Activated naive CD4-positive, alpha-beta T cell treated with anti-CD3 and anti-CD28 coated beads for 36 hours (primary cell): ENCODE measurements around the gene TNF. TPM values are rescaled to one million over a fixed set of nuclear protein-coding genes. Genes with fewer than 3 reads are reported as not detected.

ENCODE experiments used
- CTCF ChIA-PET: fragments of 350-600 bp; sonication (Branson Sonifier 250); formaldehyde crosslinking; loops from one replicate; lab custom pipeline; 2021; ENCODE audit warnings: antibody characterized with exemption; lab: Charles Lee
- DNase-seq: peaks from one replicate; pipeline ENCODE4 v3.0.0-alpha.2; 2020
- H3K27ac Mint-ChIP-seq: one replicate; pipeline ENCODE4 v1.8.0; 2021; ENCODE audit warnings: mild to moderate bottlenecking, mixed read lengths
- H3K27me3 Mint-ChIP-seq: one replicate; pipeline ENCODE4 v1.8.0; 2021; ENCODE audit warnings: low read depth, mixed read lengths
- H3K36me3 Mint-ChIP-seq: one replicate; pipeline ENCODE4 v1.8.0; 2021; ENCODE audit warnings: low read depth, mixed read lengths
- H3K4me1 Mint-ChIP-seq: one replicate; pipeline ENCODE4 v1.8.0; 2021; ENCODE audit warnings: low read depth, mixed read lengths
- H3K4me3 Mint-ChIP-seq: one replicate; pipeline ENCODE4 v1.8.0; 2021; ENCODE audit warnings: mild to moderate bottlenecking, moderate library complexity, mixed read lengths
- H3K9me3 Mint-ChIP-seq: one replicate; pipeline ENCODE4 v1.8.0; 2021; ENCODE audit warnings: mixed read lengths
- intact Hi-C: fragments of 100-400 bp; cut with micrococcal nuclease; formaldehyde crosslinking; loops from one replicate; pipeline ENCODE4 v1.15.1; 2023
- total RNA-seq, 2 experiments: library from RNA; stranded (reverse); gene quantifications; one replicate each; pipeline ENCODE4 v1.2.3, GENCODE V29; 2021

The TNF gene
- total RNA-seq, 2 experiments from 2014 or later = 31.6 to 33.2 TPM

- peaks cover 36% of the 10 kb centered on the region for H3K4me1 Mint-ChIP-seq
- peak overlapping the region; percentile 83 for H3K4me3 Mint-ChIP-seq
- H3K27me3 Mint-ChIP-seq = no peaks in the 10 kb centered on the region
- peaks cover 65% of the 10 kb centered on the region for H3K36me3 Mint-ChIP-seq
- intact Hi-C loops = no loop called here
- H3K27ac Mint-ChIP-seq = peak overlapping the region; percentile 97
- DNase-seq = no peak
- CTCF ChIA-PET = interaction anchor here (0.5 to 1.1 kb wide), 6 partner anchors 12 to 219 kb away, joined by 3 to 5 read pairs (median 4); partner anchors contain the start of gene ATP6V1G2
- no peaks in the 10 kb centered on the region for H3K9me3 Mint-ChIP-seq
These were observed 47.3 kb downstream of the TNF start for GRCh38 chr6:31622684-31623091.

GRCh38 chr6:31624070-31624469 lies 48.7 kb downstream of the TNF start:
- intact Hi-C loops = no loop called here
- no peak overlapping the region for H3K4me3 Mint-ChIP-seq
- CTCF ChIA-PET = no interaction called here
- DNase-seq = no peak
- peak overlapping the region; percentile 4 for H3K27ac Mint-ChIP-seq
- no peaks in the 10 kb centered on the region for H3K9me3 Mint-ChIP-seq
- H3K4me1 Mint-ChIP-seq = peaks cover 29% of the 10 kb centered on the region
- H3K36me3 Mint-ChIP-seq = peaks cover 72% of the 10 kb centered on the region
- H3K27me3 Mint-ChIP-seq = no peaks in the 10 kb centered on the region

GRCh38 chr6:31626952-31627351 lies 51.6 kb downstream of the TNF start:
- H3K27me3 Mint-ChIP-seq = no peaks in the 10 kb centered on the region
- intact Hi-C loops = no loop called here
- CTCF ChIA-PET = no interaction called here
- no peaks in the 10 kb centered on the region for H3K9me3 Mint-ChIP-seq
- no peak for DNase-seq
- H3K4me3 Mint-ChIP-seq = no peak overlapping the region
- H3K36me3 Mint-ChIP-seq = peaks cover 83% of the 10 kb centered on the region
- H3K27ac Mint-ChIP-seq = no peak overlapping the region
- peaks cover 20% of the 10 kb centered on the region for H3K4me1 Mint-ChIP-seq

- CTCF ChIA-PET = no interaction called here
- H3K27ac Mint-ChIP-seq = peak overlapping the region; percentile 14
- H3K4me1 Mint-ChIP-seq = peaks cover 11% of the 10 kb centered on the region
These were observed 52.4 kb downstream of the TNF start for GRCh38 chr6:31627690-31628287.

More at GRCh38 chr6:31627690-31628287, 52.4 kb downstream of the TNF start:
- no peaks in the 10 kb centered on the region for H3K27me3 Mint-ChIP-seq
- H3K9me3 Mint-ChIP-seq = no peaks in the 10 kb centered on the region
- intact Hi-C loops = no loop called here
- H3K36me3 Mint-ChIP-seq = peaks cover 80% of the 10 kb centered on the region
- DNase-seq = no peak
- no peak overlapping the region for H3K4me3 Mint-ChIP-seq

Other genes with a start within 250 kb of the TNF start
- gene HLA-B, start 218.4 kb upstream of the TNF start, total RNA-seq = 1,000 to 10,000 TPM; 3,225 to 3,295 TPM
- gene MICA, start 172.0 kb upstream of the TNF start, total RNA-seq = 10 to 100 TPM; 10.2 to 10.4 TPM
- gene MICB, start 77.4 kb upstream of the TNF start, total RNA-seq = 10 to 100 TPM; 21.4 to 22.6 TPM
- gene MCCD1, start 46.6 kb upstream of the TNF start, total RNA-seq = not detected
- gene DDX39B, start 33.6 kb upstream of the TNF start, total RNA-seq = 100 to 1,000 TPM; 600 to 624 TPM
- 1 to 10 TPM; 1.2 to 1.4 TPM for gene ATP6V1G2, start 29.0 kb upstream of the TNF start, total RNA-seq
- 10 to 100 TPM; 20.4 to 20.6 TPM for gene NFKBIL1, start 28.0 kb upstream of the TNF start, total RNA-seq
- 100 to 1,000 TPM; 165 to 173 TPM for gene LTA, start 3.3 kb upstream of the TNF start, total RNA-seq
- gene LTB, start 6.9 kb downstream of the TNF start, total RNA-seq = 10 to 100 TPM; 50.5 to 52.3 TPM
- 10 to 100 TPM; 11.5 to 12.5 TPM for gene LST1, start 10.7 kb downstream of the TNF start, total RNA-seq
- 1 to 10 TPM; 2.8 TPM for gene NCR3, start 17.4 kb downstream of the TNF start, total RNA-seq
- 100 to 1,000 TPM; 120 to 129 TPM for gene AIF1, start 39.7 kb downstream of the TNF start, total RNA-seq
- 100 to 1,000 TPM; 283 to 304 TPM for gene PRRC2A, start 45.1 kb downstream of the TNF start, total RNA-seq
- gene BAG6, start 77.1 kb downstream of the TNF start, total RNA-seq = 100 to 1,000 TPM; 286 to 295 TPM
- 1 to 10 TPM; 2.6 to 3.7 TPM for gene APOM, start 80.3 kb downstream of the TNF start, total RNA-seq
- gene C6orf47, start 85.2 kb downstream of the TNF start, total RNA-seq = 1 to 10 TPM; 8.8 to 9.0 TPM
- gene GPANK1, start 89.4 kb downstream of the TNF start, total RNA-seq = 10 to 100 TPM; 31.2 to 32.4 TPM
- 100 to 1,000 TPM; 215 to 219 TPM for gene CSNK2B, start 90.5 kb downstream of the TNF start, total RNA-seq
- 1 to 10 TPM; 6.4 to 6.5 TPM for gene LY6G5B, start 94.4 kb downstream of the TNF start, total RNA-seq
- gene LY6G5C, start 105.5 kb downstream of the TNF start, total RNA-seq = 1 to 10 TPM in 1 of 2 experiments, under 1 TPM in 1; 0.93 to 1.4 TPM
- gene ABHD16A, start 127.8 kb downstream of the TNF start, total RNA-seq = 10 to 100 TPM; 19.9 to 22.5 TPM
- gene LY6G6F, start 131.3 kb downstream of the TNF start, total RNA-seq = not detected
- gene LY6G6D, start 139.8 kb downstream of the TNF start, total RNA-seq = not detected
- not detected for gene LY6G6C, start 146.2 kb downstream of the TNF start, total RNA-seq
- under 1 TPM in 1 of 2 experiments, not detected in 1; 0.49 TPM for gene MPIG6B, start 147.8 kb downstream of the TNF start, total RNA-seq
- gene DDAH2, start 153.7 kb downstream of the TNF start, total RNA-seq = 10 to 100 TPM in 1 of 2 experiments, 1 to 10 TPM in 1; 8.5 to 11.3 TPM
- 100 to 1,000 TPM; 348 to 353 TPM for gene CLIC1, start 161.0 kb downstream of the TNF start, total RNA-seq
- gene MSH5, start 164.4 kb downstream of the TNF start, total RNA-seq = 100 to 1,000 TPM; 101 to 105 TPM
- 10 to 100 TPM in 1 of 2 experiments, 1 to 10 TPM in 1; 9.8 to 10.5 TPM for gene SAPCD1, start 187.1 kb downstream of the TNF start, total RNA-seq
- under 1 TPM; 0.69 to 0.89 TPM for gene VWA7, start 201.8 kb downstream of the TNF start, total RNA-seq
- gene VARS1, start 220.2 kb downstream of the TNF start, total RNA-seq = 100 to 1,000 TPM; 157 to 161 TPM
- gene LSM2, start 231.4 kb downstream of the TNF start, total RNA-seq = 100 to 1,000 TPM; 172 to 174 TPM
- gene HSPA1L, start 239.7 kb downstream of the TNF start, total RNA-seq = under 1 TPM; 0.86 to 0.95 TPM
- 10 to 100 TPM; 19.8 to 23.1 TPM for gene HSPA1A, start 240.0 kb downstream of the TNF start, total RNA-seq